ENCODE measurements around the gene SSC4D. TPM values are rescaled to one million over a fixed set of nuclear protein-coding genes. Genes with fewer than 3 reads are reported as not detected.

Gene SSC4D
- total and polyA plus RNA-seq, 2 of the 8 experiments (the other 6 are each of a cell fraction or from before 2014, with no cell fraction given): 11.8 to 27.5 TPM

DNA sequence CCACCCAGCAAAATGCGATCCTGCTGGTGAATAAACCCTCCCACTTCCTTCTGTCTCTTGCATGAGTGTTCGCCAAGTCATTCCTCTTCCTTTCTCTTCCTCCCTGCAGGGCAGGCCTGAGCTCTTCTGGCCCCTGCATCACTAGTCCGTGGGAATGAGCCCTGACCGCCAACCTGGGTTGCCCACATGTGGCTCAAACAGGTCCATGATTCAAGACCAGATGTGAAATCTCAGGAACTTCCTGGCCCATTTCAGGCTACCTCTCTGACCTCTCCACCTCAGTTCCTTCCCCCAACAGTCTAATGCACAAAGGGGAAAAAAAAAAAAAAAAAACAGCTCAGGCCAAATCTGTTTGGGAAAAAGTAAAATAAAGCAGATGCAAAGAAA lies 45.3 kb downstream of the SSC4D start:
- Histone ChIP-seq H2BK12ac (ENCODE audit: low read depth, low read length) (peak overlapping the region; percentile 60; the same call in 1 of the 2 replicates), H4K91ac (replicated peaks; ENCODE audit: insufficient read length, low read length) (peak overlapping the region; percentile 53), H2BK15ac (ENCODE audit: low read length) (peak overlapping the region; percentile 4; the same call in 1 of the 2 replicates), H3K14ac (ENCODE audit: insufficient read length) (no peak overlapping the region), H3K27me3 (replicated peaks in 1 of 4; ENCODE audit: control insufficient read depth in 3 of 4, extremely low read depth in 1 of 4, insufficient read depth in 3 of 4, low read length in 3 of 4) (no peaks in the 10 kb centered on the region), H2BK120ac (replicated peaks; ENCODE audit: low read depth, low read length) (no peak overlapping the region), H3K9me3 (ENCODE audit: insufficient read depth in 2 of 2, low read depth in 1 of 2, low read length in 1 of 2) (no peaks in the 10 kb centered on the region), H2BK20ac (ENCODE audit: low read length) (0 out of 2 replicates have a peak overlapping the region, but pooled peaks have one; percentile 15), H3K23me2 (ENCODE audit: low read depth, low read length) (no peaks in the 10 kb centered on the region; the same call in 1 of the 2 replicates), H3K4ac (replicated peaks; ENCODE audit: insufficient read length, low read depth, low read length) (no peak overlapping the region), H3K79me1 (ENCODE audit: low read depth, low read length) (no peaks in the 10 kb centered on the region), H3K4me3 (ENCODE audit: extremely low read depth in 1 of 4, insufficient read depth in 2 of 4, low read depth in 3 of 4, low read length in 4 of 4) (no peak overlapping the region), H3K18ac (ENCODE audit: extremely low read depth, low read length) (peak overlapping the region; percentile 96), H2AFZ (ENCODE audit: low read length) (peak overlapping the region; percentile 100; the same call in 1 of the 2 replicates), H3K36me3 (ENCODE audit: control insufficient read depth in 2 of 4, insufficient read depth in 4 of 4, low read length in 3 of 4) (no peaks in the 10 kb centered on the region), H3K9ac (replicated peaks in 1 of 4; ENCODE audit: extremely low read depth in 1 of 4, low read depth in 3 of 4, low read length in 3 of 4) (no peak overlapping the region; a peak in 2 of 7 replicates), H4K20me1 (replicated peaks in 1 of 2; ENCODE audit: control insufficient read depth in 1 of 2, insufficient read depth in 2 of 2, low read length in 2 of 2) (no peaks in the 10 kb centered on the region), H3K79me2 (ENCODE audit: control insufficient read depth in 1 of 2, insufficient read depth in 2 of 2, low read length in 2 of 2) (no peaks in the 10 kb centered on the region), H3K56ac (replicated peaks; ENCODE audit: insufficient read length, low read depth, low read length) (no peak overlapping the region), H3K4me1 (replicated peaks in 1 of 4; ENCODE audit: control insufficient read depth in 3 of 4, insufficient read depth in 4 of 4, low read length in 3 of 4) (peaks cover 9 to 13% (median 9%) of the 10 kb centered on the region in 4 experiments), H3K4me2 (ENCODE audit: insufficient read depth in 1 of 2, low read depth in 2 of 2, low read length in 2 of 2) (peak overlapping the region; percentile 44 to 47), H2BK5ac (ENCODE audit: low read depth, low read length) (peak overlapping the region; percentile 90; the same call in 1 of the 2 replicates), H2AK5ac (ENCODE audit: low read depth, low read length) (no peak overlapping the region), H4K5ac (ENCODE audit: insufficient read length, low read depth, low read length) (no peak overlapping the region), H3K27ac (ENCODE audit: low read depth, low read length) (no peak overlapping the region), H3K23ac (ENCODE audit: insufficient read length) (no peak overlapping the region), H4K8ac (ENCODE audit: extremely low read depth, insufficient read depth, low read length) (no peak overlapping the region)
- ChIA-PET CTCF (ENCODE audit: partially characterized antibody) (interaction anchor here (0.7 to 1.2 kb wide), 5 partner anchors 25 to 65 kb away, joined by 3 to 5 read pairs (median 3); no protein-coding TSS in a partner anchor), POLR2A (ENCODE audit: partially characterized antibody) (interaction anchor here (0.6 to 1.3 kb wide), 7 partner anchors 11 to 45 kb away, joined by 3 to 7 read pairs (median 3); no protein-coding TSS in a partner anchor)
- 67% methylated on average over 4 of the region's 4 CpGs; no CpG with 5 or more reads in 1 of the 2 experiments for WGBS, 2 experiments (ENCODE audit: extremely low coverage in 1 of 2, insufficient coverage in 1 of 2, insufficient read length in 1 of 2, insufficient replicate concordance in 2 of 2, low coverage in 1 of 2, low lambda C conversion rate in 2 of 2, missing lambda C conversion rate in 1 of 2)
- FAIRE-seq (no peak), DNase-seq (ENCODE audit: low read depth in 1 of 2, low spot score in 2 of 2) (no peak)
- TF ChIP-seq ZNF274 (IDR thresholded peaks at IDR 0.05; ENCODE audit: borderline replicate concordance, extremely low read depth, low read length): no peak
- no peak for TF ChIP-seq RBBP5 (IDR thresholded peaks at IDR 0.05; ENCODE audit: borderline replicate concordance, low read depth, low read length)
- TF ChIP-seq CTCF (IDR thresholded peaks at IDR 0.05; ENCODE audit: control extremely low read depth in 1 of 3, insufficient read depth in 1 of 3, low read depth in 1 of 3, low read length in 3 of 3): no peak
- no peak for TF ChIP-seq HDAC6 (IDR thresholded peaks at IDR 0.05; ENCODE audit: low read depth, low read length)
- no peak for TF ChIP-seq SRF (IDR thresholded peaks at IDR 0.05; ENCODE audit: low read depth, low read length)
- no peak for TF ChIP-seq POU5F1 (IDR thresholded peaks at IDR 0.05; ENCODE audit: low read depth, low read length)
- TF ChIP-seq CBX8 (IDR thresholded peaks at IDR 0.05; ENCODE audit: borderline replicate concordance, low read depth, low read length): no peak
- TF ChIP-seq, protein P1, sequence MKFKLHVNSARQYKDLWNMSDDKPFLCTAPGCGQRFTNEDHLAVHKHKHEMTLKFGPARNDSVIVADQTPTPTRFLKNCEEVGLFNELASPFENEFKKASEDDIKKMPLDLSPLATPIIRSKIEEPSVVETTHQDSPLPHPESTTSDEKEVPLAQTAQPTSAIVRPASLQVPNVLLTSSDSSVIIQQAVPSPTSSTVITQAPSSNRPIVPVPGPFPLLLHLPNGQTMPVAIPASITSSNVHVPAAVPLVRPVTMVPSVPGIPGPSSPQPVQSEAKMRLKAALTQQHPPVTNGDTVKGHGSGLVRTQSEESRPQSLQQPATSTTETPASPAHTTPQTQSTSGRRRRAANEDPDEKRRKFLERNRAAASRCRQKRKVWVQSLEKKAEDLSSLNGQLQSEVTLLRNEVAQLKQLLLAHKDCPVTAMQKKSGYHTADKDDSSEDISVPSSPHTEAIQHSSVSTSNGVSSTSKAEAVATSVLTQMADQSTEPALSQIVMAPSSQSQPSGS (IDR thresholded peaks at IDR 0.05; ENCODE audit: low read length): no peak
- TF ChIP-seq KDM1A (IDR thresholded peaks at IDR 0.05; ENCODE audit: borderline replicate concordance, low read length): no peak
